ENCODE data around the gene COL8A2. TPM values are rescaled to one million over a fixed set of nuclear protein-coding genes. Genes with fewer than 3 reads are reported as not detected.

The COL8A2 gene
- total RNA-seq, 1 donor from 2014 or later = 1.6 TPM

GRCh38 chr1:36095760-36096405 lies 29.1 kb downstream of the COL8A2 start:
- Histone ChIP-seq H3K4me3 (ENCODE audit: low read depth, low read length) (no peak overlapping the region), H3K36me3 (ENCODE audit: control insufficient read depth, insufficient read depth, low read length) (peaks cover 31% of the 10 kb centered on the region), H3K27me3 (ENCODE audit: control insufficient read depth, insufficient read depth, low read length) (no peaks in the 10 kb centered on the region)
- TF ChIP-seq CTCF (IDR thresholded peaks at IDR 0.05; ENCODE audit: insufficient read depth, low read length, severe bottlenecking) = no peak
- peak; percentile 79 for FAIRE-seq
- no peak for DNase-seq (ENCODE audit: low read depth)

GRCh38 chr1:36094621-36095061 lies 30.4 kb downstream of the COL8A2 start:
- peaks cover 34% of the 10 kb centered on the region for H3K36me3 ChIP-seq (ENCODE audit: control insufficient read depth, insufficient read depth, low read length)
- no peak overlapping the region for H3K4me3 ChIP-seq (ENCODE audit: low read depth, low read length)
- FAIRE-seq (no peak), DNase-seq (ENCODE audit: low read depth) (no peak)
- TF ChIP-seq CTCF (IDR thresholded peaks at IDR 0.05; ENCODE audit: insufficient read depth, low read length, severe bottlenecking) = no peak
- no peaks in the 10 kb centered on the region for H3K27me3 ChIP-seq (ENCODE audit: control insufficient read depth, insufficient read depth, low read length)

GRCh38 chr1:36093929-36094328 lies 31.1 kb downstream of the COL8A2 start:
- FAIRE-seq = no peak

GRCh38 chr1:36093226-36093625 lies 31.8 kb downstream of the COL8A2 start:
- H3K36me3 ChIP-seq (ENCODE audit: control insufficient read depth, insufficient read depth, low read length) = peaks cover 34% of the 10 kb centered on the region
- no peaks in the 10 kb centered on the region for H3K27me3 ChIP-seq (ENCODE audit: control insufficient read depth, insufficient read depth, low read length)
- no peak overlapping the region for H3K4me3 ChIP-seq (ENCODE audit: low read depth, low read length)
- FAIRE-seq (no peak), DNase-seq (ENCODE audit: low read depth) (no peak)
- TF ChIP-seq CTCF (IDR thresholded peaks at IDR 0.05; ENCODE audit: insufficient read depth, low read length, severe bottlenecking) = no peak

More at GRCh38 chr1:36093929-36094328, 31.1 kb downstream of the COL8A2 start:
- Histone ChIP-seq H3K4me3 (ENCODE audit: low read depth, low read length) (no peak overlapping the region), H3K27me3 (ENCODE audit: control insufficient read depth, insufficient read depth, low read length) (no peaks in the 10 kb centered on the region), H3K36me3 (ENCODE audit: control insufficient read depth, insufficient read depth, low read length) (peaks cover 34% of the 10 kb centered on the region)
- no peak for DNase-seq (ENCODE audit: low read depth)
- TF ChIP-seq CTCF (IDR thresholded peaks at IDR 0.05; ENCODE audit: insufficient read depth, low read length, severe bottlenecking) = no peak

GRCh38 chr1:36092798-36093185 lies 32.2 kb downstream of the COL8A2 start:
- Histone ChIP-seq H3K36me3 (ENCODE audit: control insufficient read depth, insufficient read depth, low read length) (peaks cover 34% of the 10 kb centered on the region), H3K27me3 (ENCODE audit: control insufficient read depth, insufficient read depth, low read length) (no peaks in the 10 kb centered on the region), H3K4me3 (ENCODE audit: low read depth, low read length) (no peak overlapping the region)
- DNase-seq (ENCODE audit: low read depth) (no peak), FAIRE-seq (peak; percentile 7)
- TF ChIP-seq CTCF (IDR thresholded peaks at IDR 0.05; ENCODE audit: insufficient read depth, low read length, severe bottlenecking) = no peak
